ENCODE measurements around the gene PELO. TPM values are rescaled to one million over a fixed set of nuclear protein-coding genes. Genes with fewer than 3 reads are reported as not detected.

PELO gene
- total and polyA plus RNA-seq, 8 donors = 19.9 to 47.6 (median 24.4) TPM

GRCh38 chr5:52786391-52786790 is 1.3 kb upstream of the PELO start:
- intact Hi-C loops (cut with DNase I) = loop anchor here in 1 of 2 donors (10.0 kb wide), 1 partner anchor 92 kb away; no protein-coding TSS in a partner anchor
- H3K4me3 ChIP-seq = no peak overlapping the region
- DNase-seq (no peak), ATAC-seq (no peak)
- no peak for TF ChIP-seq CTCF (IDR thresholded peaks at IDR 0.05)
- peaks cover 0 to 7% of the 10 kb centered on the region in 2 donors for H3K27me3 ChIP-seq
- peak overlapping the region in 1 of 2 donors; percentile 86 for H3K27ac ChIP-seq
- H3K4me1 ChIP-seq = peaks cover 6 to 39% of the 10 kb centered on the region in 2 donors
- no peaks in the 10 kb centered on the region for H3K9me3 ChIP-seq
- H3K36me3 ChIP-seq = no peaks in the 10 kb centered on the region

GRCh38 chr5:52786949-52787599 is 642 bp upstream of the PELO start:
- Histone ChIP-seq H3K4me1 (peaks cover 6 to 39% of the 10 kb centered on the region in 2 donors), H3K27ac (peak overlapping the region; percentile 86 to 93), H3K27me3 (peaks cover 0 to 7% of the 10 kb centered on the region in 2 donors), H3K36me3 (no peaks in the 10 kb centered on the region), H3K4me3 (peak overlapping the region; percentile 58 to 60), H3K9me3 (no peaks in the 10 kb centered on the region)
- ATAC-seq (peak; percentile 73), DNase-seq (peak in 2 of 4 donors; percentile 36 to 43)
- intact Hi-C loops (cut with DNase I) = loop anchor here in 1 of 2 donors (10.0 kb wide), 1 partner anchor 92 kb away; no protein-coding TSS in a partner anchor
- peak in 1 of 2 donors; percentile 27 for TF ChIP-seq CTCF (IDR thresholded peaks at IDR 0.05)

DNA sequence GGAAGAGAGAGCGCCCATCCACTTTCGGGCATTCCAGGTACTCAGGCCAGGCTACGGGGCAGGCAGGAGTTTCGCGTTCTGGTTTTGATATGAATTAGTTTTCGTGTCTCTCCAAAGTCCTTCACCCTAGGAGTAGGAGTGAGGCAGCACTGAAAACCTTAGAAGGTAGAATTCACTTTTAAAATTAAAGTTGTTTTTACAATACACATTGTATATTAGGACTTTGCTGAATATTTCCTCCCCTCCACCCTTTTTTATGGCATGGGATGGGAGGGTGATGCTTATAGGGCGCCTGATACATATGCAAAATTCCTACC is 747 bp downstream of the PELO start:
- peaks cover 0 to 7% of the 10 kb centered on the region in 2 donors for H3K27me3 ChIP-seq
- no peak for TF ChIP-seq CTCF (IDR thresholded peaks at IDR 0.05)
- peaks cover 8 to 43% of the 10 kb centered on the region in 2 donors for H3K4me1 ChIP-seq
- peak overlapping the region; percentile 86 to 93 for H3K27ac ChIP-seq
- DNase-seq = no peak
- H3K4me3 ChIP-seq = peak overlapping the region; percentile 58 to 60
- no peaks in the 10 kb centered on the region for H3K9me3 ChIP-seq
- ATAC-seq = no peak
- intact Hi-C loops (cut with DNase I) = loop anchor here in 1 of 2 donors (10.0 kb wide), 1 partner anchor 94 kb away; no protein-coding TSS in a partner anchor
- H3K36me3 ChIP-seq = no peaks in the 10 kb centered on the region

GRCh38 chr5:52789378-52789777 is 1.7 kb downstream of the PELO start:
- DNase-seq = no peak
- no peaks in the 10 kb centered on the region for H3K36me3 ChIP-seq
- ATAC-seq = no peak
- H3K27me3 ChIP-seq = peaks cover 0 to 7% of the 10 kb centered on the region in 2 donors
- no peaks in the 10 kb centered on the region for H3K9me3 ChIP-seq
- peak overlapping the region; percentile 58 to 60 for H3K4me3 ChIP-seq
- no peak for TF ChIP-seq CTCF (IDR thresholded peaks at IDR 0.05)
- peak overlapping the region; percentile 86 to 93 for H3K27ac ChIP-seq
- peaks cover 8 to 41% of the 10 kb centered on the region in 2 donors for H3K4me1 ChIP-seq
- intact Hi-C loops (cut with DNase I) = loop anchor here in 1 of 2 donors (10.0 kb wide), 1 partner anchor 95 kb away; no protein-coding TSS in a partner anchor

- intact Hi-C loops (cut with DNase I) = loop anchor here in 1 of 2 donors (10.0 kb wide), 1 partner anchor 95 kb away; no protein-coding TSS in a partner anchor
- DNase-seq = no peak
- Histone ChIP-seq H3K4me3 (peak overlapping the region; percentile 58 to 60), H3K4me1 (peaks cover 8 to 39% of the 10 kb centered on the region in 2 donors), H3K27me3 (peaks cover 0 to 7% of the 10 kb centered on the region in 2 donors), H3K36me3 (no peaks in the 10 kb centered on the region), H3K9me3 (no peaks in the 10 kb centered on the region), H3K27ac (peak overlapping the region; percentile 86 to 93)
- no peak for ATAC-seq
- TF ChIP-seq CTCF (IDR thresholded peaks at IDR 0.05) = no peak
Measured at GRCh38 chr5:52789851-52790250, 2.1 kb downstream of the PELO start.

Data from left lung (tissue), 10 donors.